Hypothalamus (tissue), 51 donors: ENCODE data around the gene PIP4K2C.
A peak's percentile ranks its signal among the peaks of the same experiment; 100 is the strongest.
"Not testable (repeated sequence)": the region's sequence is repeated elsewhere in the genome, so short reads cannot be mapped to it uniquely, and the experiment has no call there.

Experiments used
- DNase-seq, 51 donors: peaks; one replicate each; lab custom pipeline; 2025; lab: John Stamatoyannopoulos, UW

Gene PIP4K2C

GRCh38 chr12:57630891-57631433, 40.0 kb downstream of the PIP4K2C start:
- DNase-seq: no peak

- no peak for DNase-seq
Measured at GRCh38 chr12:57631566-57632072, 40.6 kb downstream of the PIP4K2C start.

- peak in 7 of 51 donors; percentile 20 to 52 (median 38) for DNase-seq
Measured at GRCh38 chr12:57632073-57632957, 41.3 kb downstream of the PIP4K2C start.

- DNase-seq: peak in 29 of 51 donors; percentile 9 to 76 (median 42)
Measured at GRCh38 chr12:57632958-57633840, 42.2 kb downstream of the PIP4K2C start, which contains the start of gene B4GALNT1. Gene B4GALNT1, minus strand, starts transcription at chr12:57633201. Its CDS starts 1,069 bp downstream, at chr12:57632132.

- not testable (repeated sequence) for DNase-seq
Measured at GRCh38 chr12:57636731-57637130, 45.7 kb downstream of the PIP4K2C start.

GRCh38 chr12:57637364-57637763, 46.4 kb downstream of the PIP4K2C start:
- no peak for DNase-seq

GRCh38 chr12:57638096-57638495, 47.1 kb downstream of the PIP4K2C start:
- DNase-seq: no peak

- no peak for DNase-seq
Measured at GRCh38 chr12:57640175-57641042, 49.4 kb downstream of the PIP4K2C start.

GRCh38 chr12:57641699-57642442, 50.9 kb downstream of the PIP4K2C start:
- DNase-seq: no peak

GRCh38 chr12:57645990-57646658, 55.1 kb downstream of the PIP4K2C start:
- not testable (repeated sequence) for DNase-seq

GRCh38 chr12:57646659-57647049, 55.7 kb downstream of the PIP4K2C start:
- DNase-seq: not testable (repeated sequence)
